T47D (cell line): ENCODE results near the gene CEP104.
A peak's percentile ranks its signal among the peaks of the same experiment; 100 is the strongest.

Experiments
- DNase-seq, 2 experiments: peaks; one replicate each; pipeline versions ENCODE4 v3.0.0 to v3.0.0-alpha.2; 2011 to 2012; ENCODE audit warnings: low read depth in 1 of 2, low spot score in 1 of 2
- JUND ChIP-seq: IDR thresholded peaks from 2 replicates; pipeline ENCODE4 v1.6.1; 2012; ENCODE audit warnings: low read depth
- in situ Hi-C: cut with HindIII; loops from 2 replicates; pipeline ENCODE4 v1.10.0; 2016; ENCODE audit warnings: low sequenced_read_pairs, low pct_unique_long_range_greater_than_20kb

The CEP104 gene

DNA sequence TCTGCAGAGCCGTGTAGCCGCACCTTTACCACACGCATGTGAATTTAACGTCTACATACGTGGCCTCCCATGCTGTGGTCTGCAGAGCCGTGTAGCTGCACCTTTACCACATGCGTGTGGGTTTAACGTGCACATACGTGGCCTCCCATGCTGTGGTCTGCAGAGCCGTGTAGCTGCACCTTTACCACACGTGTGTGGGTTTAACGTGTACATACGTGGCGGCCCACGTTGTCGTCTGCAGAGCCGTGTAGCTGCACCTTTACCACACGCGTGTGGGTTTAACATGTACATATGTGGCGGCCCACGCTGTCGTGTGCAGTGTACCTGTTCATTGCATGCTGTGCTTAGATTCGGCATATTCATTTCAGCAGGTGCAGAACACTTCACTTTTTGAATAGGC lies 17.7 kb upstream of the CEP104 start:
- no peak for DNase-seq
- no peak for TF ChIP-seq JUND
- in situ Hi-C loops = no loop called here

DNA sequence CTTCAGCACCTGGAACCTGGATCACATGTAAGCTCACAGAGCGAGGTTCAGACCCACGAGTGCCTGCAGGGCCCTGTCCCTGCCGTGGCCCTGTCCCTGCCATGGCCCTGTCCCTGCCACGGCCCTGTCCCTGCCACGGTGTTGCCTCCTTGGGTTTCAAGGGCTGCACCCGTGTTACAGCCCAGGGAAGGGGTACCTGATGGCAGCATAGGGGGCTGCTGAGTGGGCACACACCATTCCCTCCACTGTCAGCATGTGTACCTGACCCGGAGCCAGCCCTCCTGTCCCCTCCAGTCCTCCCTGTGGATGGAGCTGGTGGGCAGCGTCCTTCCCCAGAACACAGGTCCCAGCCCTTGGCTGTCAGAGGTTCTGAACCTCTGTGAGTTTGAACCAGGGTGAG lies 15.5 kb upstream of the CEP104 start:
- TF ChIP-seq JUND = no peak
- in situ Hi-C loops = no loop called here

DNA sequence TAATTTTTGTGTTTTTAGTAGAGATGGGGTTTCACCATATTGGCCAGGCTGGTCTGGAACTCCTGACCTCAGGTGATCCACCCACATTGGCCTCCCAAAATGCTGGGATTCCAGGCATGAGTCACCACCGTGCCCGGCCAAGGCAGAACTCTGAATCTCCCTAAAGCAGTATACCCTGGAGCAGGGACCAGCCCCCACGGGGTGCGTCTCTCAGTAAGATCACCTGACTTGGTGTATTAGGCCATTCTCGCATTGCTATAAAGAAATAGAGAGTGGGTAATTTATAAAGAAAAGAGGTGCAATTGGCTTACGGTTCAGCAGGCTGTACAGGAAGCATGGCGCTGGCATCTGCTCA lies 14.4 kb upstream of the CEP104 start:
- DNase-seq = no peak
- in situ Hi-C loops = no loop called here
- TF ChIP-seq JUND = no peak

More for the DNA sequence above, 15.5 kb upstream of the CEP104 start:
- no peak for DNase-seq

DNA sequence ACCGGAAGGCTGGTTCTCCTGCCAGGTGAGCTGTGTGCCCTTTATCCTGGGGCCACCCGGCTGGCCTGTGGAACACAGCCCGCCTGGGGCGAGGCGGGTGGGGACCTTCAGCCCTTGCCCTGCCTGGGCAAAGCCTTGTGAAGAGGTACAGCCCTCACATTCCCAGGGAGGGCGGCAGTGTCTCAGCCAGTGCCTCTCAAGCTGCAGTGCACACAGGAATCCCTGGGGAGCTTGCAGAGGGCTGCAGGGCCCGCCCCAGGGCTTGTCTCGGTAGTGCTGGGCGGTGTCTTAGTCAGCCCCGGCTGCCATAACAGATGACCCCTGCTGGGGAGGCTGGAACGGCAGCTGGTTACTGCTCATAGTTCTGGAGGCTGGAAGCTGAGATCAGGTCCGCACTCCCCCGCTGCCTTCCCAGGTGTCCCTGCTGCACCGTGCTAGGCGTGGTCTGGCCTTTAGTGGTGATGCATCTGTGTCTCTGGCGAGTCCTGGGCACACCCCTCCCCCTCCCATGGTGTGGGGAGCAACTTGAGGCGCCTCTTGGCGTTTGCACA lies 12.8 kb upstream of the CEP104 start:
- in situ Hi-C loops = no loop called here
- DNase-seq = no peak
- no peak for TF ChIP-seq JUND

DNA sequence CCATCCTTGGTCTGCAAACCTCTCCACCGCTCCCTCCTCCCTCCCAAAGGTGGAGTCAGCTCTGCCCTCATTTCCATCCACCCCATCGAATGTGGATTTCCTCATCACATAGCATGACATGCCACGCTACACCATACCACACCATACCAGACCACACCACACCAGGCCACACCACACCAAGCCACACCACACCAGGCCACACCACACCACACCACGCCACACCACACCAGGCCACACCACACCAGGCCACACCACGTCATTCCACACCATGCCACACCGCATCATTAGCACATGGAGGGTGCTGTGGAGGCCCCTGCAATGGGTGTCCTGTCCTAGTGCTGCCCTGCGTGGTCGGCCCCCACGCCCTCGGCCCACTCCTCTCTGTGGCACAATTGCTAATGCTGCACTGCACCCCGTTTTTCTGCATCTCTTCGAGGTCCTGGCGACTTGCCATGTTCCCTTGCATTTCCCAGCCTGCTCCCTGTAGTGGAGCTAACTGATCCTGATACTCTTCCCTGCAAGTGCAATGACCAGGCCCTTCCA lies 11.5 kb upstream of the CEP104 start:
- in situ Hi-C loops = no loop called here
- DNase-seq = no peak
- TF ChIP-seq JUND = no peak

DNA sequence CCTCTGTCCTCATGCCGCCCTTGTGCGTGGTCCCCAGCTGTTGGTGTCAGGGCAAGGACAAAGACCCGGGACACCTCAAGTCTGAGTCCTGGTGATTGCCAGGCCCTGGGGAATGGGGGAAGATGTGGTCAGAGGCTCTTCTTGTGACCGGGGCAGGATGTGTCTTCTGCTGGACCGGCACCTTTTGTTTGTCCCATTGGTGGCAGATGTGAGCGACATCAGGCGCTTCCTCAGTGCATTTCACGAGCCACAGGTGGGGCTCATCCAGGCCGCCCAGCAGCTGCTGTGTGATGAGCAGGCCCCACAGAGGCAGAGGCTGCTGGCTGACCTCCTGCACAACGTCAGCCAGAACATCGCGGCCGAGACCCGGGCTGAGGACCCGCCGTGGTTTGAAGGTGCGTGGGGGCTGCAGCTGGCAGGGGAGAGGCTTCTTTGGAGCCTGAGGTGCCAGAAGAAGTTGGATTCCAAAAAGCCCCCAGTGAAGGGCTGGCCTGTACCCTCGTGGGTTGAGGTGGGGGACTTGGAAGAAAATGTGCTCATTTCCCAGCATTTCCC lies 8.7 kb upstream of the CEP104 start:
- TF ChIP-seq JUND = no peak
- in situ Hi-C loops = no loop called here
- no peak for DNase-seq

DNA sequence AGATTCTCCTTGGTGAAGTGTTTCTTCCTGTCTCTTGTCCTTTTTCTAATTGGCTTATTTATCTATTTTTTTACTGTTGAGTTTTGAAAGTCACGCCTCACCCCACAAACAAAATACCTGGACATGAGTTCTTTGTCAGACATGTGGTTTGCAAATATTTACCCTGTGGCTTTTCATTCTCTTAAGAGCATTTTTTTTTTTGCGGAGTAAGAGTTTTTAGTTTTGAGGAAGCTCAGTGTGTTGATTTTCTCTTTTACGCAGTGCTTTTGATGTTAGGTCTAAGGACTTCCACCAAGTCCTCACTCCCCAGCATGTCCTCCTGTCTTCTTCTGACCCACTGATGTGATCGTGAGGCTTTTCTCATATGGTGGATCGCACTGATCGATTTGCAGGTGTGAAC lies 7.9 kb upstream of the CEP104 start:
- TF ChIP-seq JUND = no peak
- no peak for DNase-seq
- in situ Hi-C loops = no loop called here

DNA sequence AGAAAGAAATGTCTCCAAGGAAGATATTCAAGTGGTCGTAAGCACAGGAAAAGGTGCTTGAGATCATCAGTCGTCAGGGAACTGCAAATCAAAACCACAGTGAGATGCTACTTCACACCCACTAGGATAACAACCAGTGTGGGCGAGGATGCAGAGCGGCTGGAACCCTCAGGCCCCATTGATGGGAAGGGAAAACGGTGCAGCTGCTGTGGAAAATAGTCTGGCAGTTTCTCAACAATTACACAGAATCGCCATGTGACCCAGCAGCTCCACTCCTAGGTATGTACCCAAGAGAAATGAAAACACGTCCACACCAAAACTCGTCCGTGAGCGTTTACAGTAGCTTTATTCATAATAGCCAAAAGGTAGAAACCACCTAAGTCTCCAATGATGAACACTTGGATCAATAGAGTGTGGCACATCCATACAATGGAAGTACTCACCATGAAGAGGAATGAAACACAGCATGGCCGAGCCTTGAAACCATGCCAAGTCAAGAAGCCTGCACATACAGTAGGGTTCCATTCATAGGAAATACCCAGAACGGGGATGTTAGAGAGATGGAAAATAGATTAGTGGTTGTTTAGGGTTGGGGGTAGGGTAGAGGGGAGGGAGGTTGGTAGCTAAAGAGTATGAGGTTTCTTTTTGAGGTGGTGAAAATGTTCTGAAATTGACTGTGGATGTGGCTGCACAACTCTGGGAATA lies 6.4 kb upstream of the CEP104 start:
- DNase-seq = no peak
- no peak for TF ChIP-seq JUND
- in situ Hi-C loops = no loop called here

DNA sequence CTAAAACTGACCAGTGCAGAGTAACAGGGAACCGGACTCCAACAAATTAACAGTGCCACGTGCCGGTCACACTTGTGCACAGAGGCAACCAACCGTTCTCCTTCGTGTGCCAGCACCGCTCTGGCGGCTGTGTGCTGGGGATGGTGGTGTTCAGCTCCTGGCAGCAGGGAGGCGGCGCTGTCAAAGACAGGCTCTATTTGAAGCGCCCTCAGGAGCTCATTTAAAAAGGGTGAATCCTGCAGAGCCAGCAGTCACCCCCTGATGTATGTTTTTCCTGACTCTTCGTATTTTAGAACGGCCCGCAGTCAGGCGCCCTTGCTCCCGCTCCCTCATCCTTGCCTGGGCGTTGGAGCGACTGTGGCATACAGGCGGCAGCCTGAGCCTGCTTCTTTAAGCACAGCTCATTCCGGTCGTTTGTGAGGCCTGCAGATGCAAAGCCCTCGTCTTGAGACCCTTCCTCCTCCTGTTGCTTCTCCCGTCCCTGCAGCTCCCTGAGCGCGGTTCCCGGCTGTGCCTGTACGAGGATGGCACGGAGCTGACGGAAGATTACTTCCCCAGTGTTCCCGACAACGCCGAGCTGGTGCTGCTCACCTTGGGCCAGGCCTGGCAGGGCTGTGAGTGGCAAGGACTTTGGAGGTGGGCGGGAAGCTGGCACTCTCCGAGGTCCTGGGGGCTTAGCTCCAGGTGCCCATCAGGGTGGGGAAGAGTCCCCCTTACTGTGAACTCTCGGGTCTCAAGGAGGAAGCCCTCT lies 1.4 kb upstream of the CEP104 start:
- in situ Hi-C loops = no loop called here
- peak; percentile 31 to 46 for DNase-seq
- TF ChIP-seq JUND = no peak

DNA sequence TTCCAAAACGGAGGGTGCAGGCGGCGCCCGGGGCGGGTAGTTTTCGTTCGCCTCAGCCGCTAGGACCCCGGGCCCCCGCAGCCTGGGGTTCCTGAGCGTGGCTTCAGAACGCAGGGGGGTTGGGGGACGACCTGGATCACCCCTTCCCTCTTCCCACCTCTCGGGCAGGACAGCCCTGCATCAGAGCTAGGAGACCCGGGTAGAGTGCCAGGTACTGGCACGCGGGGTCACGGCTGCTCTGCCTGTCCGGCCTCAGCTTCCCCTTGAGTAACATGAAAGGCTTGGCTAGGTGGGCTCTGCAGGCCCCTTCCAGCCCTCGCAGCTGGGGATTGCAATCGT lies 749 bp upstream of the CEP104 start:
- no peak for DNase-seq
- no peak for TF ChIP-seq JUND
- in situ Hi-C loops = no loop called here

DNA sequence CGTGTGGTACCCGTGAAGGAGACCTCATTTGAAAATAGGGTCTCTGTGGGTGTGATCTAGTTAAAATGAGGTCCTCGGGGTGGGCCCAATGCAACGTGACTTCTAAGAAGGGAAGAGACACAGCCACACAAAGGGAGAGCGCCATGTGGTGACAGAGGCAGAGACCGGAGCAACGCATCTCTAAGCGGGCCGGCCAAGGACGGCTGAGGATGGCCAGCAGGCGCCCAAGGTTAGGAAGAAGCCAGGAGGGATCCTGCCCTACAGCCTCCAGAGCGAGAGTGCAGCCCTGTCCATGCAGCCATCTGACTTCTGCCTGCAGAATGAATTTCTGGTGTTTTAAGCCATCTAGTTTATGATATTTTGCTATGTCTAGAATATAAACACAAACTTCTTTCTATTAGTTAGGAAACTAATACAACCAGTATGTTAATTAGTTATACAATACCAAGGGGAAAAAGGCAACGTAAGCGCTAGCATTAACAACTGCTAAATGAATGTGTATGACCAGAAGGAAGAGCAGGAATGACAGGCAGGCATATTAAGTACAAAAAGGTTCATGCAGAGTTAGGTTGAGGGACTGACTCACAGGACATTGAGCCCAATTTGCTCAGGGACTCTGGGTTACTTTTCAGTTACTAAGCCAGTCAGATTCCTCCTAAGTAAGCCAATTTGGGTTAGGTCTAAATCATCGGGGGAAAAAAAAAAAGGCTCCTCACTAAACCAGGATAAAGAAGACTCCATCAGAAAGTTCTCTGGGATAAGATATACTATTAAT lies 4.1 kb downstream of the CEP104 start:
- no peak for DNase-seq
- in situ Hi-C loops = no loop called here

DNA sequence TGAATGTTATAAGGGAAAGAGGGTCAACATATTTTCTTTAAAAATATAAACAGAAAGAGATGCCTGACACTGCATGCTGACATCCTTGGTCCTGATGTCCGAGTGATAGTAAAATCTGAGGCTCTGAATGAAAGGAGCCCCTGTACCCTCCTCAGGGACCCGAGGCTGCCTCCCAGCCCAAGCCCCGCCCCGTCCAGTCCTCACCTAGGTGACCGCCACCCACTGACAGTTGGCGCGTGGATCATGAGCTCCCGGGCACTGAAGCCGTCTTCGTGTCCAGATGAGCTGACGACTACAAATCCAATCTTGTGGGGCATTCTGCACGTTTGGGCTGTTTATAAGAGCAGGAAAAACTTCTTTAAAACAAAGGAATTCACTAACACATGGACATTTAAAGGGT lies 4.9 kb downstream of the CEP104 start:
- no peak for DNase-seq

More for the DNA sequence above, 4.1 kb downstream of the CEP104 start:
- TF ChIP-seq JUND = no peak

DNA sequence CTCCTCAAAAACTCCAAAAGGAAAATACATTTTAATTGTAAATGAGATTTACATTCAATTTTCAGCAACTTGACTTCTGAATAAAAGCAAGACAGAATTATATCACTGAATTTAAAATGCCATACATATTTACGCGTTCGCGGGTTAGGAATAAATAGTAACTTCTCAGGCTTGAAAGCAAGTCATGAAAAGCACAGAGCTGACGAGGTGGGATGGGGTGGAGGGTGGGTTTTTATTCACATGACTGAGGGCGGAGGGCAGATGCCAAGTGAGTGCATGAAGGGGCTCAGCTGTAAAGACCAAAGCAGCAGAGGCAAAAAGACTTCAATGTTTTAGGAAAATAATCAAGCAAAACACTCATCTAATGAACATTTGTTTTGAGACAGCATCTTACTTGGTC lies 5.7 kb downstream of the CEP104 start:
- no peak for DNase-seq
- TF ChIP-seq JUND = no peak
- in situ Hi-C loops = no loop called here

More for the DNA sequence above, 4.9 kb downstream of the CEP104 start:
- no peak for TF ChIP-seq JUND
- in situ Hi-C loops = no loop called here
